WTC11 (cell line): ENCODE results near the gene NRXN2. TPM values are rescaled to one million over a fixed set of nuclear protein-coding genes. Genes with fewer than 3 reads are reported as not detected.

Source experiments
- ATAC-seq: fragments of 200-7000 bp; cut with Tn5 transposase; 2 replicates; pipeline ENCODE4 v1.10.0; 2021; ENCODE audit warnings: mild to moderate bottlenecking, moderate library complexity
- CTCF ChIA-PET: fragments of 300-600 bp; sonication (Branson Sonifier 250); formaldehyde crosslinking; loops from one replicate; lab custom pipeline; 2021; ENCODE audit warnings: antibody characterized with exemption; lab: Charles Lee
- POLR2A ChIA-PET: fragments of 350-600 bp; sonication (Branson Sonifier 250); formaldehyde crosslinking; loops from one replicate; lab custom pipeline; 2021; ENCODE audit warnings: antibody characterized with exemption; lab: Charles Lee
- DNase-seq: peaks from one replicate; pipeline ENCODE4 v3.0.0; 2021; ENCODE audit warnings: low spot score
- H3K27ac Mint-ChIP-seq: 2 replicates; pipeline ENCODE4 v1.8.0; 2021; ENCODE audit warnings: mixed read lengths
- H3K27me3 Mint-ChIP-seq: 2 replicates; pipeline ENCODE4 v1.8.0; 2021; ENCODE audit warnings: low read depth, mild to moderate bottlenecking, moderate library complexity, mixed read lengths
- H3K36me3 Mint-ChIP-seq: 2 replicates; pipeline ENCODE4 v1.8.0; 2021; ENCODE audit warnings: mixed read lengths
- H3K4me1 Mint-ChIP-seq: 2 replicates; pipeline ENCODE4 v1.8.0; 2022; ENCODE audit warnings: mixed read lengths
- H3K4me3 Mint-ChIP-seq: 2 replicates; pipeline ENCODE4 v1.8.0; 2021; ENCODE audit warnings: mild to moderate bottlenecking, moderate library complexity, mixed read lengths
- H3K9me3 Mint-ChIP-seq: 2 replicates; pipeline ENCODE4 v1.8.0; 2021; ENCODE audit warnings: mixed read lengths
- AR ChIP-seq: fragments of 250-450 bp; sonication (Bioruptor Pico); IDR thresholded peaks from 2 replicates; pipeline ENCODE4 v1.9.0; 2021; ENCODE audit warnings: mild to moderate bottlenecking
- CTCF ChIP-seq: fragments of 200-600 bp; IDR thresholded peaks from 2 replicates; pipeline ENCODE4 v1.8.0; 2022; ENCODE audit warnings: antibody characterized with exemption
- MAX ChIP-seq: sonication (generic); formaldehyde crosslinking; IDR thresholded peaks from 2 replicates; pipeline ENCODE4 v1.8.0; 2022; ENCODE audit warnings: mild to moderate bottlenecking, missing genetic modification reagents
- NFATC4 ChIP-seq: fragments of 250-450 bp; sonication (Bioruptor Pico); IDR thresholded peaks from 2 replicates; pipeline ENCODE4 v1.9.0; 2021; ENCODE audit warnings: mild to moderate bottlenecking
- NFYB ChIP-seq: sonication (generic); formaldehyde crosslinking; conservative IDR thresholded peaks from 2 replicates; pipeline ENCODE4 v1.8.0; 2022; ENCODE audit warnings: low read depth, missing genetic modification reagents
- PRDM15 ChIP-seq: sonication (generic); formaldehyde crosslinking; IDR thresholded peaks from 2 replicates; pipeline ENCODE4 v1.8.0; 2022; ENCODE audit warnings: missing genetic modification reagents
- TCF7 ChIP-seq: sonication (generic); formaldehyde crosslinking; IDR thresholded peaks from 2 replicates; pipeline ENCODE4 v1.8.0; 2022; ENCODE audit warnings: mild to moderate bottlenecking, low read depth, missing genetic modification reagents, moderate library complexity
- ZNF396 ChIP-seq: fragments of 250-450 bp; sonication (Bioruptor Pico); IDR thresholded peaks from 2 replicates; pipeline ENCODE4 v1.8.0; 2021; ENCODE audit warnings: mild to moderate bottlenecking, moderate library complexity, borderline replicate concordance
- ZNF416 ChIP-seq: fragments of 250-450 bp; sonication (Bioruptor Pico); IDR thresholded peaks from 2 replicates; pipeline ENCODE4 v1.9.0; 2021; ENCODE audit warnings: mild to moderate bottlenecking, inconsistent platforms
- total RNA-seq: library from RNA; stranded (reverse); gene quantifications from 3 replicates; pipeline ENCODE4 v1.2.3, GENCODE V29; 2021
- TF ChIP-seq, protein P1 (sequence below): fragments of 250-450 bp; sonication (Bioruptor Pico); conservative IDR thresholded peaks from 2 replicates; pipeline ENCODE4 v1.9.0; 2021; ENCODE audit warnings: mild to moderate bottlenecking
- TF ChIP-seq, protein P2 (sequence below): sonication (generic); formaldehyde crosslinking; IDR thresholded peaks from 2 replicates; pipeline ENCODE4 v1.8.1; 2022; ENCODE audit warnings: mild to moderate bottlenecking, missing genetic modification reagents, moderate library complexity, borderline replicate concordance
- TF ChIP-seq, protein P3 (sequence below): fragments of 250-450 bp; sonication (Bioruptor Pico); IDR thresholded peaks from 2 replicates; pipeline ENCODE4 v2.1.2; 2022; ENCODE audit warnings: mild to moderate bottlenecking, moderate library complexity
- TF ChIP-seq, protein P4 (sequence below): sonication (generic); formaldehyde crosslinking; IDR thresholded peaks from 2 replicates; pipeline ENCODE4 v1.8.0; 2023; ENCODE audit warnings: mild to moderate bottlenecking, missing genetic modification reagents

NRXN2 gene
- total RNA-seq, 1 experiment from 2014 or later: 8.6 TPM

- DNase-seq (no peak), ATAC-seq (no peak)
- Mint-ChIP-seq H3K36me3 (no peaks in the 10 kb centered on the region), H3K27me3 (no peaks in the 10 kb centered on the region; the same call in 1 of the 2 replicates), H3K27ac (no peak overlapping the region), H3K4me3 (no peak overlapping the region), H3K9me3 (no peaks in the 10 kb centered on the region), H3K4me1 (peaks cover 7% of the 10 kb centered on the region; the same call in 1 of the 2 replicates)
- CTCF ChIA-PET: interaction anchor here (0.7 to 4.6 kb wide), 3 partner anchors 19 to 162 kb away, joined by 3 to 22 read pairs (median 6); no protein-coding TSS in a partner anchor
- POLR2A ChIA-PET: no interaction called here
- TF ChIP-seq NFYB (CRISPR knock-in tag): no peak
- TF ChIP-seq PRDM15: no peak
- TF ChIP-seq AR (CRISPR knock-in tag): no peak
- TF ChIP-seq, protein P1, sequence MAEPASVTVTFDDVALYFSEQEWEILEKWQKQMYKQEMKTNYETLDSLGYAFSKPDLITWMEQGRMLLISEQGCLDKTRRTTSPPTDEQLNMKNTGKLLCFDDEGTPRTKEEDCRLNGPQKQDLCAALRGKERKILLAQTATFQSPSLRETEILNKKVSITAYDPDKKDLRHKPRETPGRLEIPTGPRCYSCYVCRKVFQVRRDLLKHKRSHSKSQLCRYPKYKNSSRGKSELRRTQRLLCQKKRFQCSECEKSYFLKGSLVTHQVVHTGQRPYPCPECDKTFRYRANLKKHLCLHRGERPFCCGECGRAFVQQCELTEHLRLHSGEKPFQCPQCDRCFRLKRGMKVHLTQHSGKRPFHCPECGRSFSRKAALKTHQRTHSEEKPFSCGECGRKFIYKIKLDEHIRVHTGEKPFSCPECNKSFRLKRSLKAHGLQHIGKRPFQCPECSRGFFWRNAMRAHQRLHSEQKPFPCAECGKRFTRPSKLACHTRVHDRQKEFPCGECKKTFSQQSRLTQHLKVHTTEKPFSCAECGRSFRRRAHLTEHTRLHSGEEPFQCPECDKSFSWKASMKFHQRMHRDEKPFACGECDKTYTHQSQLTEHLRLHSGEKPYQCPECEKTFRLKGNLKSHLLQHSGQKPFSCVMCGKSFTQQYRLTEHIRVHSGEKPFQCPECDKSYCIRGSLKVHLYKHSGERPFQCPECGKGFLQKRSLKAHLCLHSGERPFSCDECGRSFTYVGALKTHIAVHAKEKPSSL (CRISPR knock-in tag): no peak
These were observed 111.8 kb downstream of the NRXN2 start for GRCh38 chr11:64611176-64611575.

DNA sequence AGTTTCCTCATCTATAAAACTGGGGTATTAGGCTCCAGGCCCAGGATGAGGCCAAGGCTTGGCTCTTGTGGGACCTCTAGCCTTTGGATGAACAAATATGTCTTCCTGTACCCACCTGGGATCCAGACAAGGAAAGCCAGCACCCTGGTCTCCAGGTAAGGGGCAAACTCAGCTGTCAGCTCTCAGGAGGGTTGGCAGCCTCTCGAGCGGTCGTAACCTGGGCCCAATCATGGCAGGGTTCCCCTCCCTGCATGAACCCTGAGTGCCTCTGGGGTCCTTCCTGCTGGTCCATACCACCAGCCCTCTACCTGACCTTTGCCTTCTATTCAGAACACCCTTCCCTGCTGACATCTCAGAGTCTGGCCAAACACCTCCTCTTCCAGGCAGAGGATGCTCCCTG is 112.4 kb downstream of the NRXN2 start:
- Mint-ChIP-seq H3K27me3 (no peaks in the 10 kb centered on the region; the same call in 1 of the 2 replicates), H3K9me3 (no peaks in the 10 kb centered on the region), H3K27ac (no peak overlapping the region), H3K36me3 (no peaks in the 10 kb centered on the region), H3K4me1 (peaks cover 7% of the 10 kb centered on the region; the same call in 1 of the 2 replicates), H3K4me3 (no peak overlapping the region)
- ChIA-PET POLR2A (interaction anchor here (0.7 kb wide), 1 partner anchor 34 kb away, joined by 5 read pairs; no protein-coding TSS in a partner anchor), CTCF (interaction anchor here (1.1 to 4.6 kb wide), 4 partner anchors 19 to 95 kb away, joined by 3 to 22 read pairs (median 5); no protein-coding TSS in a partner anchor)
- ATAC-seq: no peak
- TF ChIP-seq MAX (CRISPR knock-in tag) (no peak), ZNF396 (CRISPR knock-in tag) (no peak), CTCF (no peak), NFATC4 (CRISPR knock-in tag) (no peak), ZNF416 (CRISPR knock-in tag) (no peak), TCF7 (CRISPR knock-in tag) (no peak)
- TF ChIP-seq, protein P2, sequence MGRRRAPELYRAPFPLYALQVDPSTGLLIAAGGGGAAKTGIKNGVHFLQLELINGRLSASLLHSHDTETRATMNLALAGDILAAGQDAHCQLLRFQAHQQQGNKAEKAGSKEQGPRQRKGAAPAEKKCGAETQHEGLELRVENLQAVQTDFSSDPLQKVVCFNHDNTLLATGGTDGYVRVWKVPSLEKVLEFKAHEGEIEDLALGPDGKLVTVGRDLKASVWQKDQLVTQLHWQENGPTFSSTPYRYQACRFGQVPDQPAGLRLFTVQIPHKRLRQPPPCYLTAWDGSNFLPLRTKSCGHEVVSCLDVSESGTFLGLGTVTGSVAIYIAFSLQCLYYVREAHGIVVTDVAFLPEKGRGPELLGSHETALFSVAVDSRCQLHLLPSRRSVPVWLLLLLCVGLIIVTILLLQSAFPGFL: no peak
- TF ChIP-seq, protein P3, sequence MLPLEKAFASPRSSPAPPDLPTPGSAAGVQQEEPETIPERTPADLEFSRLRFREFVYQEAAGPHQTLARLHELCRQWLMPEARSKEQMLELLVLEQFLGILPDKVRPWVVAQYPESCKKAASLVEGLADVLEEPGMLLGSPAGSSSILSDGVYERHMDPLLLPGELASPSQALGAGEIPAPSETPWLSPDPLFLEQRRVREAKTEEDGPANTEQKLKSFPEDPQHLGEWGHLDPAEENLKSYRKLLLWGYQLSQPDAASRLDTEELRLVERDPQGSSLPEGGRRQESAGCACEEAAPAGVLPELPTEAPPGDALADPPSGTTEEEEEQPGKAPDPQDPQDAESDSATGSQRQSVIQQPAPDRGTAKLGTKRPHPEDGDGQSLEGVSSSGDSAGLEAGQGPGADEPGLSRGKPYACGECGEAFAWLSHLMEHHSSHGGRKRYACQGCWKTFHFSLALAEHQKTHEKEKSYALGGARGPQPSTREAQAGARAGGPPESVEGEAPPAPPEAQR: no peak
- TF ChIP-seq, protein P4, sequence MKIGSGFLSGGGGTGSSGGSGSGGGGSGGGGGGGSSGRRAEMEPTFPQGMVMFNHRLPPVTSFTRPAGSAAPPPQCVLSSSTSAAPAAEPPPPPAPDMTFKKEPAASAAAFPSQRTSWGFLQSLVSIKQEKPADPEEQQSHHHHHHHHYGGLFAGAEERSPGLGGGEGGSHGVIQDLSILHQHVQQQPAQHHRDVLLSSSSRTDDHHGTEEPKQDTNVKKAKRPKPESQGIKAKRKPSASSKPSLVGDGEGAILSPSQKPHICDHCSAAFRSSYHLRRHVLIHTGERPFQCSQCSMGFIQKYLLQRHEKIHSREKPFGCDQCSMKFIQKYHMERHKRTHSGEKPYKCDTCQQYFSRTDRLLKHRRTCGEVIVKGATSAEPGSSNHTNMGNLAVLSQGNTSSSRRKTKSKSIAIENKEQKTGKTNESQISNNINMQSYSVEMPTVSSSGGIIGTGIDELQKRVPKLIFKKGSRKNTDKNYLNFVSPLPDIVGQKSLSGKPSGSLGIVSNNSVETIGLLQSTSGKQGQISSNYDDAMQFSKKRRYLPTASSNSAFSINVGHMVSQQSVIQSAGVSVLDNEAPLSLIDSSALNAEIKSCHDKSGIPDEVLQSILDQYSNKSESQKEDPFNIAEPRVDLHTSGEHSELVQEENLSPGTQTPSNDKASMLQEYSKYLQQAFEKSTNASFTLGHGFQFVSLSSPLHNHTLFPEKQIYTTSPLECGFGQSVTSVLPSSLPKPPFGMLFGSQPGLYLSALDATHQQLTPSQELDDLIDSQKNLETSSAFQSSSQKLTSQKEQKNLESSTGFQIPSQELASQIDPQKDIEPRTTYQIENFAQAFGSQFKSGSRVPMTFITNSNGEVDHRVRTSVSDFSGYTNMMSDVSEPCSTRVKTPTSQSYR (CRISPR knock-in tag): no peak
- DNase-seq: no peak
